ENCODE results near the gene GGT5.
"Not testable (repeated sequence)": the region's sequence is repeated elsewhere in the genome, so short reads cannot be mapped to it uniquely, and the experiment has no call there.

GGT5 gene

GRCh38 chr22:24244144-24244787, 616 bp downstream of the GGT5 start:
- no peaks in the 10 kb centered on the region for H3K79me2 ChIP-seq (ENCODE audit: insufficient read depth, low read depth)
- no peak for TF ChIP-seq CTCF (conservative IDR thresholded peaks at IDR 0.05; ENCODE audit: low read depth, low read length)
- peaks cover 17% of the 10 kb centered on the region for H3K4me1 ChIP-seq (ENCODE audit: low read depth, poor library complexity, severe bottlenecking)

GRCh38 chr22:24243417-24243816, 1.5 kb downstream of the GGT5 start:
- peaks cover 17% of the 10 kb centered on the region for H3K4me1 ChIP-seq (ENCODE audit: low read depth, poor library complexity, severe bottlenecking)
- H3K79me2 ChIP-seq (ENCODE audit: insufficient read depth, low read depth); H2AFZ ChIP-seq (ENCODE audit: low read depth); H3K27ac ChIP-seq; H3K4me2 ChIP-seq; H4K20me1 ChIP-seq (ENCODE audit: insufficient read depth); H3K36me3 ChIP-seq (ENCODE audit: insufficient read depth); H3K27me3 ChIP-seq (ENCODE audit: insufficient read depth, low read depth); H3K4me3 ChIP-seq (IDR thresholded peaks at IDR 0.05; ENCODE audit: insufficient read depth, low read depth, low read length); H3K9ac ChIP-seq: not testable (repeated sequence)

More at GRCh38 chr22:24244144-24244787, 616 bp downstream of the GGT5 start:
- H2AFZ ChIP-seq (ENCODE audit: low read depth), result no peak overlapping the region
- H3K4me2 ChIP-seq, result no peak overlapping the region
- H3K27me3 ChIP-seq (ENCODE audit: insufficient read depth, low read depth), result no peaks in the 10 kb centered on the region
- H3K4me3 ChIP-seq (IDR thresholded peaks at IDR 0.05; ENCODE audit: insufficient read depth, low read depth, low read length), result no peak overlapping the region
- no peak overlapping the region for H3K9ac ChIP-seq
- H3K27ac ChIP-seq, result no peak overlapping the region
- H4K20me1 ChIP-seq (ENCODE audit: insufficient read depth), result no peaks in the 10 kb centered on the region
- no peaks in the 10 kb centered on the region for H3K36me3 ChIP-seq (ENCODE audit: insufficient read depth)

GRCh38 chr22:24240985-24241692, 3.7 kb downstream of the GGT5 start:
- H3K4me1 ChIP-seq (ENCODE audit: low read depth, poor library complexity, severe bottlenecking); H3K79me2 ChIP-seq (ENCODE audit: insufficient read depth, low read depth): not testable (repeated sequence)

GRCh38 chr22:24240381-24240780, 4.5 kb downstream of the GGT5 start:
- H4K20me1 ChIP-seq (ENCODE audit: insufficient read depth), result no peaks in the 10 kb centered on the region
- H3K4me3 ChIP-seq (IDR thresholded peaks at IDR 0.05; ENCODE audit: insufficient read depth, low read depth, low read length), result no peak overlapping the region
- H3K27ac ChIP-seq, result no peak overlapping the region
- no peak for TF ChIP-seq CTCF (conservative IDR thresholded peaks at IDR 0.05; ENCODE audit: low read depth, low read length)
- peaks cover 10% of the 10 kb centered on the region for H3K4me1 ChIP-seq (ENCODE audit: low read depth, poor library complexity, severe bottlenecking)
- no peaks in the 10 kb centered on the region for H3K27me3 ChIP-seq (ENCODE audit: insufficient read depth, low read depth)
- no peak overlapping the region for H3K9ac ChIP-seq
- no peaks in the 10 kb centered on the region for H3K36me3 ChIP-seq (ENCODE audit: insufficient read depth)
- no peak overlapping the region for H2AFZ ChIP-seq (ENCODE audit: low read depth)
- no peaks in the 10 kb centered on the region for H3K79me2 ChIP-seq (ENCODE audit: insufficient read depth, low read depth)
- H3K4me2 ChIP-seq, result no peak overlapping the region

More at GRCh38 chr22:24240985-24241692, 3.7 kb downstream of the GGT5 start:
- not testable (repeated sequence) for H3K27me3 ChIP-seq (ENCODE audit: insufficient read depth, low read depth); H4K20me1 ChIP-seq (ENCODE audit: insufficient read depth); H3K4me3 ChIP-seq (IDR thresholded peaks at IDR 0.05; ENCODE audit: insufficient read depth, low read depth, low read length); H3K9ac ChIP-seq; H3K4me2 ChIP-seq; H2AFZ ChIP-seq (ENCODE audit: low read depth); H3K36me3 ChIP-seq (ENCODE audit: insufficient read depth); H3K27ac ChIP-seq

- H3K36me3 ChIP-seq (ENCODE audit: insufficient read depth); H3K4me1 ChIP-seq (ENCODE audit: low read depth, poor library complexity, severe bottlenecking); H3K9ac ChIP-seq; H3K27ac ChIP-seq; H4K20me1 ChIP-seq (ENCODE audit: insufficient read depth); H3K4me2 ChIP-seq; H3K79me2 ChIP-seq (ENCODE audit: insufficient read depth, low read depth); H3K27me3 ChIP-seq (ENCODE audit: insufficient read depth, low read depth); H3K4me3 ChIP-seq (IDR thresholded peaks at IDR 0.05; ENCODE audit: insufficient read depth, low read depth, low read length); H2AFZ ChIP-seq (ENCODE audit: low read depth): not testable (repeated sequence)
These were observed 6.7 kb downstream of the GGT5 start for GRCh38 chr22:24238101-24238694.
